Activated T-helper 1 cell treated with anti-CD3 and anti-CD28 coated beads, Interleukin-12 subunit alpha, Interleukin-12 subunit beta, Interleukin-2, Interleukin-4 antibody, amounts not matched to agents 30 ng/mL and 10 ng/mL and 1 ng/mL, durations not matched to agents 14 hours and 24 hours and 36 hours (primary cell): ENCODE measurements around the gene SLC34A1. TPM values are rescaled to one million over a fixed set of nuclear protein-coding genes. Genes with fewer than 3 reads are reported as not detected.

Experiments
- DNase-seq: peaks from one replicate; pipeline ENCODE4 v3.0.0; 2021; ENCODE audit warnings: low spot score
- H3K27ac Mint-ChIP-seq: one replicate; pipeline ENCODE4 v1.8.0; 2021; ENCODE audit warnings: mild to moderate bottlenecking, mixed read lengths
- H3K27me3 Mint-ChIP-seq: one replicate; pipeline ENCODE4 v1.8.0; 2022; ENCODE audit warnings: mild to moderate bottlenecking, moderate library complexity, mixed read lengths; ENCODE audit not compliant: insufficient read depth
- H3K36me3 Mint-ChIP-seq: one replicate; pipeline ENCODE4 v1.8.0; 2021; ENCODE audit warnings: low read depth, mixed read lengths
- H3K4me1 Mint-ChIP-seq: one replicate; pipeline ENCODE4 v1.8.0; 2021; ENCODE audit warnings: low read depth, mixed read lengths
- H3K4me3 Mint-ChIP-seq: one replicate; pipeline ENCODE4 v1.8.0; 2021; ENCODE audit warnings: mild to moderate bottlenecking, moderate library complexity, mixed read lengths
- H3K9me3 Mint-ChIP-seq: one replicate; pipeline ENCODE4 v1.8.0; 2021; ENCODE audit warnings: mixed read lengths
- intact Hi-C: fragments of 100-400 bp; cut with micrococcal nuclease; formaldehyde crosslinking; loops from one replicate; pipeline ENCODE4 v1.15.1; 2024
- total RNA-seq: library from RNA; stranded (reverse); gene quantifications from 2 replicates; pipeline ENCODE4 v1.2.3, GENCODE V29; 2022

Gene SLC34A1
- total RNA-seq, 1 donor from 2014 or later, result 0.26 TPM

DNA sequence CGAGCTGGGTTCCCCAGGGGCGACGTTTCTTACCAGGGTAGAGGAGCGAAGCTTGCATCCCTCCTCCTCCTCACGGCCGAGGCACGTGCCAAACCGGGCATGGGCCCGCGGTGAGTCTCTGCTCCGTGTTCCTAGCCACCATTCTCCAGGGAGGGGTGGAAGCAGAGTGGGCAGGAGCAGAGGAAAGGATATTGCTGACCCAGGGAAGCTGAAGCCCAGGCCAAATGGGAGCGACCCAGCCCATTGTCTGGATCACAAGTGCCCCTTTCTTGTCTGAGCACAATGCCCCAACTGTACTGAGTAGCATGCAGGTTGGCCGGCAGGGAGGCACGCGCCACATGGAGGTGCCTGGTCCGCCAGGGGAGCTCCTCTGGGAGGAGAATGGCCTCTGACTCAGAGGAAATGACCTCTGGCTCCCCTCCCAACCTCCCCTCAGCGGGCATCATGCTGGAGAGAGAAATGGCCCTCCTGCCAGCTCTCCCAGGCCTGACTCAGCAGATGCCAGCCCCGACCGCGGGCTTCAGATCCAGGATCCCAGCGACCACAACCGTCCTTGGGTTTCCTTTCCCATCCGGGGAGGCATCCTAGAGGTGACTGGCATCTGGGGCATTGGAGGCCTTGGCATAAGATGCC lies 63.5 kb downstream of the SLC34A1 start:
- intact Hi-C loops, result loop anchor here (2.0 kb wide), 1 partner anchor 45 kb away; no protein-coding TSS in a partner anchor

More for the DNA sequence above, 63.5 kb downstream of the SLC34A1 start:
- H3K9me3 Mint-ChIP-seq, result no peaks in the 10 kb centered on the region
- H3K4me3 Mint-ChIP-seq, result peak overlapping the region; percentile 73
- no peak for DNase-seq
- H3K27ac Mint-ChIP-seq, result no peak overlapping the region
- H3K4me1 Mint-ChIP-seq, result peaks cover 30% of the 10 kb centered on the region
- H3K27me3 Mint-ChIP-seq, result peaks cover 16% of the 10 kb centered on the region
- H3K36me3 Mint-ChIP-seq, result peaks cover under 1% of the 10 kb centered on the region

Other genes starting within 250 kb of the SLC34A1 start
- 19.7 and 22.4 TPM in 2 replicates for gene RAB24, start 80.7 kb upstream of the SLC34A1 start, total RNA-seq
- 239 and 250 TPM in 2 replicates for gene PRELID1, start 80.6 kb upstream of the SLC34A1 start, total RNA-seq
- gene MXD3, start 72.5 kb upstream of the SLC34A1 start, total RNA-seq, result 9.6 and 11.8 TPM in 2 replicates
- 108 and 118 TPM in 2 replicates for gene LMAN2, start 32.8 kb upstream of the SLC34A1 start, total RNA-seq
- gene RGS14, start 26.5 kb upstream of the SLC34A1 start, total RNA-seq, result 37.8 and 41.3 TPM in 2 replicates
- not detected in 2 replicates for gene PFN3, start 16.2 kb downstream of the SLC34A1 start, total RNA-seq
- 1.3 and 2.2 TPM in 2 replicates for gene F12, start 25.1 kb downstream of the SLC34A1 start, total RNA-seq
- gene GRK6, start 42.2 kb downstream of the SLC34A1 start, total RNA-seq, result 122 and 132 TPM in 2 replicates
- 10.3 and 11.2 TPM in 2 replicates for gene PRR7, start 62.4 kb downstream of the SLC34A1 start, total RNA-seq
- gene DBN1, start 89.2 kb downstream of the SLC34A1 start, total RNA-seq, result 13.1 and 14.4 TPM in 2 replicates
- gene PDLIM7, start 113.2 kb downstream of the SLC34A1 start, total RNA-seq, result 49.2 and 49.9 TPM in 2 replicates
- gene DOK3, start 125.4 kb downstream of the SLC34A1 start, total RNA-seq, result 3.7 and 5.0 TPM in 2 replicates
- gene DDX41, start 132.5 kb downstream of the SLC34A1 start, total RNA-seq, result 151 and 166 TPM in 2 replicates
- gene FAM193B, start 170.1 kb downstream of the SLC34A1 start, total RNA-seq, result 70.9 and 79.4 TPM in 2 replicates
- 174 and 175 TPM in 2 replicates for gene TMED9, start 207.8 kb downstream of the SLC34A1 start, total RNA-seq
- 27.7 and 28.4 TPM in 2 replicates for gene B4GALT7, start 215.7 kb downstream of the SLC34A1 start, total RNA-seq